CD4-positive, alpha-beta T cell treated with Interleukin-10 for 1 hour (primary cell): Measurements from ENCODE around the gene SCN2B.
A peak's percentile ranks its signal among the peaks of the same experiment; 100 is the strongest.

Experiments used
- DNase-seq: peaks from one replicate; pipeline ENCODE4 v3.0.0-alpha.2; 2020

SCN2B gene, protein sequence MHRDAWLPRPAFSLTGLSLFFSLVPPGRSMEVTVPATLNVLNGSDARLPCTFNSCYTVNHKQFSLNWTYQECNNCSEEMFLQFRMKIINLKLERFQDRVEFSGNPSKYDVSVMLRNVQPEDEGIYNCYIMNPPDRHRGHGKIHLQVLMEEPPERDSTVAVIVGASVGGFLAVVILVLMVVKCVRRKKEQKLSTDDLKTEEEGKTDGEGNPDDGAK

DNA sequence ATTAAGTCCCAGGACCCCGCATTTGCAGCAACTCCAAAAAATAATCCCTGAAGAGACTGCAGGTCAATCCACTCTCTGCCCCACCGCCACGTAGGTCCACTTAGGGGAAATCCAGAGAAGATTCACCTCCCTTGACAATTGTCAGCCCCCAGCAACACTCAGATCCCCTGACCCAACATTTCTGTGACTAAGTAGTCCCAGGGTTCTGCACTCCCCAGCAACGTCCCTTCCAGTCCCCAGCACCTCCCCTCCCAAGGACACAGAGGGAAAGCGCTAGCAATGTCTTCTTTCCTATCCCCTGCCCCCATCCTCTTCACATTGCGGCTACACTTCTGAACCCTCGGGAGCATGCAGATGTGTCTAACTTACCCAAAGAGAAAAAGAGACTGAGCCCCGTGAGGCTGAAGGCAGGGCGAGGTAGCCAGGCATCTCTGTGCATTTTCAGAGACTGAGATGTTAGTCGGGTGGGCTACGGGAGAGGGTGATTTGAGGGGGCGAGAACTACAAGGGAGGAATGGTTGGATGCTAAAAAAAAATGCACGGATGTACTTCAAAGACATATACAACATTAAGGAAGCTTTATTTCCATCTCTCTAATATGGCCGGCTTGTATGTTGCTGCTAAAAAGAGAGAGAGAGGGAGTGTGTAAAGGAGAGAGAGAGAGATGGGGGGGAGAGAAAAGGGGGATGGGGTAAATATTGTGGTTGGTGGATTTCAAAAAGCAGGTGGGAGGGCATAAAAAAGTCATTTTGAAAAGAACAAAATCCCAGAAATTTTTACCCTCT lies at the start of gene SCN2B:
Gene SCN2B (minus strand): TSS at position 647 of the 785 bp plus-strand sequence. CDS start 208 bp downstream, at position 439.
- no peak for DNase-seq

DNA sequence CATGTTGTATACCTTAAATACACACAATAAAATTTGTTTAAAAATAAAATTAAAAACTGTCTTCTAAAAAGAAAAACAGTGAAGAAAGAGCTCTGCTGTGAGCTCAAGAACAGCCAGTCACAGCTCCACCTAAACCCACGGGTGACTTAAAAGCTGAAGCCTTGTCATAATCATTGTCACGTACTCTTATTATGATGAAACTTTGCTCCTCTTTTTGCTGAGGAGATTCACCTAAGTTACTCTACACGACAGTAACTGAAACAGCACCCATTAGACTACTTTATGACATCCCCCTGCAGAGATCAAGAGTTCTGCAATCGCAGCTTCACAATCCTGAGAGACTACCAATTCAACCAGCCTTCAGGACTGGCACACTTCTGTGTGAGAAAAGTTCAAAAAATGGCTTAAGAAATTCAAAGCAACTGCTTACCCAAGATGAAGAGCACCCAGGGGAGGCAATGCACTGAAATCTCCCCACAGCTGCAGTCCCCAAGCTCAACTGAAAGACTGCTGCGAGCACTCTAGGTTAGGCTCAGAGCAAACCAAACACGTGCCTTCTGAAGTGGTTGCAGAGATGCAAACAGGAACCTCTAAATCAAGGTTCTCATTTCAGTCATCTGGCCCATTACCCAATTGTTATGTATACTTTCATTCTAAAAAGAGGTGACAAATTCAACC lies 48.2 kb upstream of the SCN2B start, which contains the start of gene JAML:
Gene JAML (minus strand): TSS at position 501 of the 678 bp plus-strand sequence. CDS start 10,145 bp downstream, outside the sequence.
- peak; percentile 76 for DNase-seq

DNA sequence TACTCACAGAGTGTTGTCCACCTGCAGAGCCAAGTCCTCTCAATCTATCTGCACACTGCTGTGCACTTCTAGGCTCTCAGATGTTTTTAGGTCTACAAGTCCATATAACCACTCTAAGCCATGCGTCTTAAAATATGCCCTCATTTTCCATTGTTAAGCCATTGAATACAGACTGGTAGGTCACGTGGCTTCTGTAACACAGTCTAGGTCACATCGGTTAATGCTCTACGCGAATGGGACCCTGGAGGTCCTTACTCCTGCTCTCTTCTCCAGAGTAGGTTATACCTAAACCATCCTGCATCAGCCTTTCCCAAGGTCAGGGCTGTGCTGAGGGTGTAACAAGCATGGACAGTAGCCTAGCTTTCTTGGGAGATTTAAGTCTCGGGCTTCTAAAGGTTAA lies 47.6 kb upstream of the SCN2B start:
- no peak for DNase-seq

DNA sequence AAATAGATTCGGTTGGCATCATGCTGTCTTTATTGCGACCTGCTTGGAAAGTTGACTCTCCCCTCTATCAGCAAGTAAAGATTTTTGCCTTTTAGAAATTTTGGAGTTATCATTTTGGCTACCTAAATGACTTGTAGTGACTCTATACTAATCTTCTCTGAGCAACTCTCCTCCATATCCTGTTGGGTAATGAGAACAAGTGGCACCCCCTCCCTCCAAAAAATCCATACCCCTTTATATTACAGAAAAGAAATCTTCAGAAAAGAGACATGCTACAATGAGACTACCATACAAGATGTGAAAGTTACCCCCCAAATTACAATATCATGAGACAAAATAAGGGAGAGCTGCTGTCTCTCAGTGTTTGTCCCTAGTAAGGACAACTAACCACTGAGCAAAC lies 47.1 kb upstream of the SCN2B start:
- DNase-seq: no peak

DNA sequence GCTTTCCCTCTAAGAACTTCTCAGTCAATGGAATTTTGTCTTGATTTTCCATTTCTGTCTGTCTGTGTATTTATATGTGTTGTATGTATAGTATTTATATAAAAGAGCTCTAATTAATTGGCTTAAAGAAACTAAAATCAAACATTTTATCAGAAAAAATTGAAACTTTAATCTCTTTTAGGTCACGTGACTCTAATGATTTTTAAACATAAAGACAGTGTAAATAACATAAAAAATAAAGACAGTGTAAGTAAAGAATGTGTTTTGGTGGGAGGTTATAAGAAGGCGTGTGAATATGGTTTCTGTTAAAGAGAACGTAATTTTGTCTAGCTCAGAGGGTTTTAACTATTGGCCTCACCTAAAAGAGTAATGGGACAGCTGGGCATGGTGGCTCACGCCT lies 46.0 kb upstream of the SCN2B start:
- DNase-seq: no peak

DNA sequence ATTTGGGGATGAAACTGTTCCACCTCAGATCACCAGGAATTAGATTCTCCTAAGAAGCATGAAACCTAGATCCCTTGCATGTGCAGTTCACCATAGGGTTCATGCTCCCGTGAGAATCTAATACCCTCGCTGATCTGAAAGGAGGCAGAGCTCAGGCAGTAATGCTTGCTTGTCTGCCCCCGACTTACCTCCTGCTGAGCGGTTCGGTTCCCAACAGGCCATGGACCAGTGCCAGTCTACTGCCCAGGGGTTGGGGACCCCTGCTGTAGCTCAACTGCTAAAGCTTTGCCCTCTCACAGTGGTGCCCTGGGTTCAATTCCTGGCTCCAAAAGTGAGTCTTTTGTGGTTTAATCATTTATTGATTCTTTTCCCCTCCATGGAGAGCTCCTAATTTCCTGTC lies 45.0 kb upstream of the SCN2B start:
- no peak for DNase-seq

DNA sequence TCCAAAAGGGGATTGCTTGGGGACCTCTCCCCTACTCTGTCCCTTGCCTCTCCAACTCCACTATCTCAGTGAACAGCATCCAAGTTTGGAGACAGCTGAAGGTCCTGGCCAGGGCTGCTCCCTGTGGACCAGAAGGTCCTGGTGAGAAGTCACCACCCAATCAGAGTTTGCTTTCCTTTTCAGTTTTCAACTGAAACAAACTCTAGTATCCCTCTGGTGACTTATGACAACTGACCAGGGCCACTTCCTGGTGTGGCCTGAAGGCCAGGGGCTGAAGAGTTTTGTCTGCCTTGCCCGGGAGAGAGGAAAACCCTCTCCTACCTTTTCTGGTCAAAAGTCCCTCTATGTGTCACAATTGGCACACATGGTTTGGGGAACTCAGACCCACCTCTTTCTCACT lies 43.3 kb upstream of the SCN2B start:
- no peak for DNase-seq

DNA sequence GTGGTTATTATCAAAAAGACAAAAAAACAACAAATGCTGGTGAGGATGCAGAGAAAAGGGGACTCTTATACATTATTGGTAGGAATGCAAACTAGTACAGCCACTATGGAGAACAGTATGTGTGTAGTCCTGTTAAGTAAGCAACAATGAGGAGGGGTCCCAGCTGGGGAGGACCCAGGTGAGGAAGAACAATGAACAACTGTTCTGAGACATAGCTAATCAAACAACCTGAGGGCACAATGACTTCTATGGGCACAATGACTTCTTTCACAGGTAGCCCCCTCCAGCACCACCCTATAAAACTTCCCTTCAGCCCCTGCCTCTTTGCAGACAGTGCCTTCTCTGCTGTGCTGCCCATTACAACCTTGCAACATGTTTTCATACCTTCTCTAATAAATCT lies 42.8 kb upstream of the SCN2B start:
- no peak for DNase-seq

DNA sequence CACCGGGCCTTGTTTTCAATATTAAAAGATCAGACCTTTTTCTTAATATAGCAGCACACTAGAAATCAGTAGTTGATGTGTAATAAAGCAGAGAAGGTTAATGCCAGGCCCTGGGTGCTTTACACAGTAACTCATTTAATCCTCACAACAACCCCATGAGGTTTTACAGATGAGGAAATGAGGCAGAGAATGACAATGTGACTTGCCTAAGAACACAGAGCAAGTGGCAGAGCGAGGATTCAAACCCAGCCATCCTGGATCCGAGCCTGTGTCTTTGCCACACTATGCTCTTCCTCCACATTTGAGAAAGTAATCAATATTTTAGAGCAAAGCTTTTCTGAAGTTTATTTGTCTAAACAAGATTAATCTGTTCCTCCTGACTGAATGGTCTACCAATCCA lies 41.1 kb upstream of the SCN2B start:
- no peak for DNase-seq

DNA sequence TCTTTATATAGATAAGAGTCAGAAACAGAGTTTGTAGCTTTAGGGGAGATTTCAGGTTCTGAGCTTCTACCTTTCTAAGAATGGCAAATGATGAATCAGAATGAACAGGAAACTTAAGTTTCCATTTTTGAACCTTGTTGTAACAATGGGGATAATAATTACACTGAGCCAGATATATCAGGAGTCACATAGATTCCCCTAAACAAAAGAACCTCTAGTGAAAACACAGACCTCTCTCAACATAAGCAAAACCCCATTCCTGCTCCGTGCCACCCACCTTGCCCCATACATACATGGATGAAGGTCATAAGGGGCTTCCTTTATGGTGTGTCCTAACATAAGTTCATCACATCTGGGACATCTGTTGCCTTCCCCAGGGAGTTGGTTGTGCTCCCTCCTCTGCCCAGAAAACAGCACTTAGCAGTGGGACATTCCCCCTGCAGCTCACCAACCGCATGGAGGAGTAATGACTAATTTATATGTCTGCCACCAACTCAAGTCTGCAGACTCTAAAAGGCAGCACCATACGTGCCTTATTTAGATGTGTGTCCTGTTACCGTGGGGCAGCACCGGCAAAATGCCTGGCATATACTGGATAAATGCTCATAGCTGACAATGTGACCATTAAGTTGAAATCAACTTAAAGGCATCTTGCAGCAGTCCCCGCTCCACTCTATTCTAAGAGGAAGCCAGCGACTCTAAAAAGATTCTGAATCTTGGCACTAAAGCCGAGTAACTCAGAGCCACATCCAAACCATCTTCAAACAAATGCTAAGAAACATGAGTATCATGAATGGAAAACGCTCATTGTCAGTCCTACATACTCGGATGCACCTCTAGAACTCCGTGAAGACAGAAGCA lies 40.4 kb upstream of the SCN2B start:
- DNase-seq: peak; percentile 56

DNA sequence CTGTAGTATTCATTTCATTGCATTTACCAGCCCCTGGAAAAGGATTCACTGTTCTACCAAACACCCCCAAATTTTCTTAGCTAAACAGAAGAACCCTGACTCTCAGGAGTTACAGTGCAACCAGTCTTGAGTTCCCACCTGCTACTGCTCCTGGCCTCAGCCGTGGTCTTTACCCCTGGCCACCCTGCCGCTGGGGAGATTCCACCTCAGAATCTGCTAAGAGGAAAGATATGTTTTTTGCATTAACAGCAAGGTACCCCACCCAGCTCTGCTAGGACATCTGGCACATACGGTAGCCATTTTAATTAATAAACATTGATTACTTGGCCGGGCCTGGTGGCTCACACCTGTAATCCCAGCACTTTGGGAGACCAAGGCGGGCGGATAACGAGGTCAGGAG lies 39.3 kb upstream of the SCN2B start:
- no peak for DNase-seq

DNA sequence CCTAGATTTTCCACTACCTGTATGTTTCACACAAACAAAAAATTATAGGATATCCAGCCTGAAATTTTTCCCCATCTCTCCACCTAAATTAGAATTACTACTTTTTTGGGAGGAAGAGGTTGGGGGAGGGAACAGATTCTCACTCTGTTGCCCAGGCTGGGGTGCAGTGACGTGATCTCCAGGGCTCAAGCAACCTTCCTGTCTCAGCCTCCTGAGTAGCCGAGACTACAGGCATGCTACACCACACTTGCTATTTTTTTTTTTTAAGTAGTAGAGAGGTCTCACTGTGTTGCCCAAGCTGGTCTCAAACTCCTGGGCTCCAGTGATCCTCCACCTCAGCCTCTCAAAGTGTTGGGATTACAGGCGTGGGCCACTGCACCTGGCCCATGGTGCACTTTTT lies 38.8 kb upstream of the SCN2B start:
- no peak for DNase-seq

DNA sequence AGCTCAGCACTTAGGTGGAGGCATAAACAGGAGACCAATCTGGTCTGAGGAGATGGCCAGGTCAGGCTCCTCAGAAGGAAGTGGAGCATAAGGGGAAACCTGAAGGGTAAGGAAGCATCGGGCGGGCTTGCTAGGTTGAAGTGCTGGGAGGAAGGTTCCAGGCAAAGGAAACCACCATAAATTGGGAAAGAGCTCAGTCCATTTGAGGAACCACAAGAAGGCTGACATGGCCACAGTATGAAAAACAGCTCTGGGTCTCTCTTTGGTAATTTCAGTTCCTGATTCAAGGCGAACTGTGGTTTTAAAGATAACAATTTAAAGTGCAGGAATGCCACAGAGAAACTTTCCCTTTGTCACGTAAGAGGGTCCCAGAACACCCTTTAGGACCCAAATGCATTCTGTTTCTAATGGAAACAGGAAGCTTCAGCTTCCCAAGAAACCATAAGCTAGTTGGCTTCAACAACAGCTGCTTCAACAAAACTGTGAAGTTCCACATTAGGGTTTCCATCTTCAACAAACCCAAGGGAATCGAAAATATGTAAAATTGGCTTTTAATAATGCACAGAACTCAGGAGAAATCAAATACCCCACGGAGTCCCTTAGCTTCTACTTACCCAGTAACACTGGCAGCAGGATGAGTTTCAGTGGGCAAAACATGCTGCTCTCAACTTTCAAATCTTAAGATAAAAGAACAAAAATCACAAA lies 37.9 kb upstream of the SCN2B start:
- DNase-seq: no peak

DNA sequence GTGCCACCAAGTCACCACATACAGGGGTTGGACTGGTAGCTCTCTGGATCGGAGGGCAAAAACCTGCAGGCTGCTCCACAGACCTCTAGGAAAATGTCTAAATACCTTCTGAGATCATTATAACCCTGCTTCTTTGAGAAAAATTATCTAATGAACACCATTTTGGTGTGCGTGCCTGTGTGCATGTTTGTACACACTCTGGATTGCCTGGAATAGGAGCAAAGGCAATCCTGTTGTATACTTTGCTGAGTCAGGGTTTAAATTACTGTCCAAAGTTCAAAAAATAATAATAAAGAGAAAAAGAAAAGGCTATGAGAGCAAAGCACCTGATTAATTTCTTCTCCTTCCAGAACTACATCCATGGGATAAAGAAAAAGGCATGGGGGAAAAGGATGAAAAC lies 37.3 kb upstream of the SCN2B start:
- no peak for DNase-seq

DNA sequence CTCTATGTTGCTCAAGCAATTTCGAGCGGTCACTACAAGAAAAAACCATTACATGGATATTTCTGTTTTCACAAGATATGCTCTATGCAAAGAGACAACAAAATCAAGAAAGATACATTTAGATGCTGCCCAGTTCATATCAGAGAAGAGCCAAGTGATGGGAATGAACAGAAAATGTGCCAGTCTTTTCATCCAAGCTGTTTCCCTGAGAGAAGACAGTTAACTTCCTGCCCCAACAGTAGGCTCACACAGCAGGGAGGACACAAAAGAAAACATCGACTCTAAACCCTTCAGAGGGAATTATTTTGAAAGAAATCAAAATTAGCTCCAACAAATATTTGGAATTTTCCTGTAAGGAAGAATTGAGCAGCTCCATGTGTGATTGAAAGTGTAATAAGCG lies 36.8 kb upstream of the SCN2B start:
- no peak for DNase-seq

DNA sequence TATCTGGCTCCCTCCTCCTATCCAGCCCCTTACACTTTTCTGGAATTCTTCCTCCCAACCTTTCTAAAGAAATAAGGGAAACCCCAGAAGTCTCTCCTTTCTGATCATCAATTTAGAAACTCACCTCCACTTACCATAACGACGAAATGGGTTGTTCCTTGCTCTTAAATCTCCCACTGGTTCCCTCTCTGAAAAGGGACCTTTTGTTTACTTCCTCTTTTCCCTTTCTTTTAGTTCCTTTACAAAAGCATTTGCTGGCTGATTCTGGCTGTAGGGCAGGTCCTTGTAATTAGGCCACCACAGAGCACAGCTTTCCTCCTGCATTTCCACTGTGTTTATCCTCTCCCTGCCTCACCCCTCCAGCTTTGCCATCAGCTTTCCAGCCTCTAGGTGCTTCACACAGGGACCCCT lies 36.3 kb upstream of the SCN2B start:
- DNase-seq: no peak

DNA sequence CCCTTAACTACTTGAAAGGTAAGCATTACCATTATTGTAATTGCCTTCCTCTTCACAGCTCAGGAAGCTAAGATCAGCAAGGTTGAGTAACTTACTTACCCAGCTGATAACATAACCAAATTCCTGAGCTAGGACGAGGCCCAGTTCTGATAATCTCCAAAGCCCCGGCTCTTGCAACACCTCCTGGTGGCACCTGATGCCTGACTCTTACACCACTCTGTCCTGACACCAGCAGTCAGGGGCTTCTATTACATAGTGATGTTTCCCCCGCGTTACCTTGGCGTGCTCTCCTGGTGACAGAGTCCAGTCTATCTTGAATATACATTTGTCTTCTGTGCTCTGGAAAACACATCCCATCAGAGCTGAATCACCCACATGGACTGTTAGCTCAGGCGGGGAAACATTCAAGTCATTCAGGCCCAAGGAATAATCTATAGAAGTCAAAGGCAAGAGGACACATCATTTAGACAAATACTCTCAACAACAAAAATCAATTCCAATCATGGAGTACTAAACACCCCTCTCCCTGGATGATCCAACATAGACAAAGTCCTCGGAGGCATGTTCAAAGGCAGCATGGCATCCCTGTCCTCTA lies 35.8 kb upstream of the SCN2B start:
- no peak for DNase-seq

DNA sequence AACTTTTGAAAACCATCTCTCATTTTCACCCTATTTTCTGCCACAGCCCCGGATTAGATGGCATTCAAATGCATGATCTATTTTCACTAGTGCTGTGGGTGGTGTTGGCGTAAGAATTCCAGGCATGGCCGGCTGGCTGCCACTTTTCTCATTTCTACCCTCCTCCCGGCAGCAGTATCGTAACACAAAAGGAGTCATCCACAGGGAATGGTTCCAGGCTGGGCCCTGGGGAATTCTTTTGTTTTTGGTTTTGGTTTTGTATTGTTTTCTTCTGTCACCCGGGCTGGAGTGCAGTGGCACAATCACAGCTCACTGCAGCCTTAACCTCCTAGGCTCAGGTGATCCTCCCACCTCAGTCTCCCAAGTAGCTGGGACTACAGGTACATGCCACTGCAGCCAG lies 34.6 kb upstream of the SCN2B start:
- DNase-seq: no peak

DNA sequence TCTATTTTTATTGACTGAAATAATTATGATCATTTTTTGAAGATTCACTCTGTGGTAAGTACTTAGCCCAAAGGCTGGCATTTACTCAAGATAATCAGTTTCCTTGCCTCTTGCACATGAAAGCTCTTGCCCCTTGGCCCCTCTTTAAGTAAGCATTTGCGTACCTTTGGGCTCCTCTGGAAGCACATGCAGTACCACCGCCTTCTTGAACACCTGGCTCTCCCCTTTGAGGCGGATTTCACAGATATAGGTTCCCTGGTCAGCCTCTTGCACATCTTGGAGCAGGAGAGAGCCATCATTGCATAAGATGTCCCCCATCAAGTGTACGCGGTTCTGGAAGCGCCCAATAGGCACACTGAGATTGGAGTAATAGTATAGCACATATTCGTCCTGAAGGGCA lies 33.9 kb upstream of the SCN2B start:
- no peak for DNase-seq

DNA sequence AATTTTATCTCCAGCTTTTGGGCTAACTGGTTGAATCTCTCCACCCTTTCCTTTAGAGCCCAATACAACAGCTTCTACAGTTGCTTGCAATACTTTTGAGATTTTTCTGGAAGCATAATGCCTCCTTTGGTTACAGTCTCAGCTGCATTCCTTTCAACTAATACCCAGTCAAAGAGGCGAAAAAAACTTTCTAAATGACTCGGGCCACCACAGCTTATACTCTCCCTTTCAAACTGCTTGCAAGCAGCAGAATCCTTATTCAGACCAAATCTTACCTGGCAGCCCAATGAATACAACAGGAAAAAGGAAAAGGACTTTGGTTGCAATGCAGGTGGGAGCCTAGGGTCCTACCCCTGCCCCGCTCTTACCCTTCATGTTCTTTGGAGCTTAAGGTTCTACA lies 32.6 kb upstream of the SCN2B start:
- DNase-seq: no peak

DNA sequence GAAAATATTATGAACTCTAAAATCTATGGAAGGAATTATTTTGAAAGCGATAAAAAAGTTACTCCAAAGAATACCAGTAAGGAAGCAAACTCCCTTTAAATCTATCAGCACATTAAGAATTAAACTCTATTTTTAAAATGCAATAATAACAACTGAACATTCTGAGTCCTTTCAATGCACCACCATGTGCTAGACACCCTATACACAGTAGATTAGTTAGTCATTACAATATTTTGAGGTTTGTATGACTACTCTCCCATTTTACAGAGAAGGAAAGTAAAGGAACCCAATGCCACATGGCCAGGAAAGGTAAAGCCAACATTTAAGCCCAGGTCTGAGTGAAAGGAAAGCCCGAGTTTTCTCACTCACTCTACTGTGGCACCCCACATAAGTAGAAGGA lies 30.6 kb upstream of the SCN2B start:
- DNase-seq: no peak
